Cardiac septum (tissue), 1 donor: Measurements from ENCODE around the gene NHP2. TPM values are rescaled to one million over a fixed set of nuclear protein-coding genes. Genes with fewer than 3 reads are reported as not detected.

ENCODE experiments used
- DNase-seq: peaks from one replicate; pipeline ENCODE4 v3.0.0-alpha.2; 2020; ENCODE audit warnings: low spot score
- intact Hi-C: fragments of 100-400 bp; cut with DNase I; formaldehyde crosslinking; loops from one replicate; pipeline ENCODE4 v1.14.0; 2022
- total RNA-seq: library from RNA; stranded (reverse); fragmentation: NEBNext Ultra II Directional; extraction: Animal tissue kit (Norgen Biotek cat#: 25700); gene quantifications from one replicate; pipeline ENCODE4 v1.2.1, GENCODE V29; 2021
- donor health status: DM: no; HTN: no; CAD: no.

The NHP2 gene
- total RNA-seq, 1 donor from 2014 or later = 77.2 TPM

DNA sequence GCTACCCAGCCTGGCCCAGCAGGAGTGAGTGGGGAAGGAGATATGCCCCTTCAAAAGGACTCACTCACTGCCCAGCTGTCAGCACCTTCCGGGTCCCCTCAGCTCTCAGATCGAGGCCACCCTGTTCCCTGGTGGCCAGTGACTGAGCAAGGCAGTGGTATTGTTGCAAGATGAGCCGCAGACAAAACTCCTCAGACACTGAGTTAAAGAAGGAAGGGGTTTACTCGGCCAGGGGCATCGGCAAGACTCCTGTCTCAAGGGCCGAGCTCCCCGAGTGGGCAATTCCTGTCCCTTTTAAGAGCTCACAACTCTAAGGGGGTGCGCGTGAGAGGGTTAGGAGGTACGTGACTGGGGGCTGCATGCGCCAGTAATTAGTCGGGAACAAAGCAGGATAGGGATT is 50.1 kb downstream of the NHP2 start:
- DNase-seq = no peak
- intact Hi-C loops = no loop called here

Other genes starting within 250 kb of the NHP2 start
- gene PROP1, start 157.6 kb downstream of the NHP2 start, total RNA-seq = not detected
- gene N4BP3, start 40.4 kb downstream of the NHP2 start, total RNA-seq = 2.0 TPM
- gene RMND5B, start 22.9 kb downstream of the NHP2 start, total RNA-seq = 38.3 TPM
- not detected for gene GMCL2, start 33.5 kb upstream of the NHP2 start, total RNA-seq
- gene HNRNPAB, start 50.6 kb upstream of the NHP2 start, total RNA-seq = 105 TPM
- gene PHYKPL, start 78.9 kb upstream of the NHP2 start, total RNA-seq = 55.3 TPM